ENCODE results near the gene BRCA2. TPM values are rescaled to one million over a fixed set of nuclear protein-coding genes. Genes with fewer than 3 reads are reported as not detected.

BRCA2 gene
- total RNA-seq, 1 experiment from 2014 or later, result 14.7 TPM

DNA sequence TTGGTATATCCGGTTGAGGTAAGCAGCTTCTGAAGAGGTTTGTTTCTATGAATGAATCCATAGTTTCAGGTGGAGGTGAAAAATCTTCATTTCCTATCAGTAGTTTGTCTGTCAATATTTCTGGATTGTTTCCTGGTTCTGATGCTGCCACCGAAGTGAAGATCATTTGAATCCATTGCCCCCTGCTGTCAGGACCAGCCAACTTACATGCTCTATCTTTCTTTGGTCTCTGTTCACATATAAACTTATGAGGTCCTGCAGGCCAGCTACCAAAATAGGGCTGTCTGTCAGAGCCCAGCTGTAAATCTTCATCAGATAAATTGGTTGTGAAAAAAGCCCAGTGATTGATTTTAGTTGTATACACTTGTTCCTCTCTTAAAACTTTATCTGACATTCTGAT lies 127.8 kb downstream of the BRCA2 start:
- no peak for DNase-seq (ENCODE audit: low read depth in 1 of 2, low spot score in 2 of 2)
- H3K27me3 ChIP-seq (replicated peaks), result no peaks in the 10 kb centered on the region
- H3K4me3 ChIP-seq, result no peak overlapping the region
- no peaks in the 10 kb centered on the region for H3K9me3 ChIP-seq (replicated peaks)
- H3K27ac ChIP-seq, result no peak overlapping the region
- no peaks in the 10 kb centered on the region for H3K4me1 ChIP-seq (replicated peaks)
- no peaks in the 10 kb centered on the region for H3K36me3 ChIP-seq

DNA sequence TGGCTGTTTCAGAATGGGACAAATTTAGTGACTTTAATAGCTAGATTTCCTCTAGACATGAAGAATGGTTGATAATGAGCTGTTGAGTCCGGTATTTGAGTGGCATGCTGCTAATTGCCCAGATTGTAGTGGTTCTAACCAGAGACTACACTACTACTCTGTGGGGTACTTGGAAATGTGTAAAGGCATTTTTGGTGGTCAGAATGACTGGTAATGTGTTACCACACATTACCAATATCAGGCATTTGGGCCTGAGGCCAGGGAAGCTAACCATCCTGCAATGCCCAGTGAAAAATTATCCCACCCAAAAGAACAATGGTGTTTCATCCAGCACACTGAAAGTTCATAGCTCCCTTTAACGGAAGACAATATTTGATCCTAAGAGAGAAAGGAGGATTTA lies 130.2 kb downstream of the BRCA2 start:
- no peak overlapping the region for H3K27ac ChIP-seq
- no peaks in the 10 kb centered on the region for H3K36me3 ChIP-seq
- DNase-seq (ENCODE audit: low read depth in 1 of 2, low spot score in 2 of 2), result no peak
- H3K9me3 ChIP-seq (replicated peaks), result no peaks in the 10 kb centered on the region
- no peak overlapping the region for H3K4me3 ChIP-seq
- no peaks in the 10 kb centered on the region for H3K27me3 ChIP-seq (replicated peaks)
- no peaks in the 10 kb centered on the region for H3K4me1 ChIP-seq (replicated peaks)

DNA sequence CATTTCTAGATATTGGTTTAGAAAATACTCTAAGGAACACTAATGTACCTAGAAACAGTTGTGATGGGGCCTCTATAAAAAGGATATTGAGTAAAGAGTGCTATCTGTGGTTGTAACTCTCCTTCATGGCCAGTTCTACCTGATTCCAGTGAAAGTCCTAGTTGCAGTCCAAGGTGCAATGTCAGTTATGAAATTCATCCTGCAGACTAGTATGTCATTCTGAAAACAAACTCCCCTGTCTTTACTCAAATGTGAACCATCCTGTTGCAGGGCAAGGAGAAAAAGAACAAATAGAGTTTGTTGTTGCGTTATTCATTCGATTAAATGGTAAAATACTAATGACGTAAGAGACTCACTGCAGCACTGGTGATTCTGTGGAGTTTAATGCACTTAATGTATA lies 130.9 kb downstream of the BRCA2 start:
- H3K4me1 ChIP-seq (replicated peaks), result no peaks in the 10 kb centered on the region
- H3K36me3 ChIP-seq, result no peaks in the 10 kb centered on the region
- H3K27me3 ChIP-seq (replicated peaks), result no peaks in the 10 kb centered on the region
- no peaks in the 10 kb centered on the region for H3K9me3 ChIP-seq (replicated peaks)
- no peak overlapping the region for H3K27ac ChIP-seq
- no peak overlapping the region for H3K4me3 ChIP-seq
- no peak for DNase-seq (ENCODE audit: low read depth in 1 of 2, low spot score in 2 of 2)

DNA sequence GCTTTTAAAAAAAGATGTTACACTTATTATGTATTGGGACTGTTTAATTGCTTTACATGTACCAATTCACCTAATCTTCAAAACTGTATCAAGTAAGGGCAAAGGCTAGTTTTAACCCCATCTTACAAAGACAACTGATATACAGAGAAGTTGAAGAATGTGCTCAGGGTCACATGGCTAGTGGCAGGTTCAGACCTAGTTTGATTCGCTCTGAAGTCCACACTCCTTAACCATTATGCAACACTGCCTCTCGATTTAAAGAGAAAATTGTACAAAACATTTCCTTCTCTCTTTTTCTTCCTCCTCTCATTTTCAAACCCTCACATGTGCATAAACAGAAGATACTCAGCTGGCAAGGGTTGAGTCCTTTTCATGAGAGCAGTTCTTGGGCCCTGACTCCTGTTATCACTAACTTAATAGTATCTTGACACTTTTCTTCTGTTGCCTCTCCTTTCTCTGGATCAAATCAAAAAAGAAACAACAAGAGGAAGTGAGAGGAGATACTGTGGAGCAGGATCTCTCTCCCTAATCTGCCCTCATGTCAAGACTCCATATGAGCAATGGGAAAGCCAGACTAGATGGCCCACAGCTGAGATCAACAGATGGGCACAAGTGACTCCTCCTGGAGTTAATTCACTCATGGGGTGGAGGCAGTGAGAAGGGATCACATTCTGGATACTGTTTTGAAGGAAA lies 131.6 kb downstream of the BRCA2 start:
- Histone ChIP-seq H3K4me3 (no peak overlapping the region), H3K4me1 (replicated peaks) (no peaks in the 10 kb centered on the region), H3K27me3 (replicated peaks) (no peaks in the 10 kb centered on the region), H3K27ac (no peak overlapping the region), H3K9me3 (replicated peaks) (no peaks in the 10 kb centered on the region), H3K36me3 (no peaks in the 10 kb centered on the region)
- DNase-seq (ENCODE audit: low read depth in 1 of 2, low spot score in 2 of 2), result no peak

DNA sequence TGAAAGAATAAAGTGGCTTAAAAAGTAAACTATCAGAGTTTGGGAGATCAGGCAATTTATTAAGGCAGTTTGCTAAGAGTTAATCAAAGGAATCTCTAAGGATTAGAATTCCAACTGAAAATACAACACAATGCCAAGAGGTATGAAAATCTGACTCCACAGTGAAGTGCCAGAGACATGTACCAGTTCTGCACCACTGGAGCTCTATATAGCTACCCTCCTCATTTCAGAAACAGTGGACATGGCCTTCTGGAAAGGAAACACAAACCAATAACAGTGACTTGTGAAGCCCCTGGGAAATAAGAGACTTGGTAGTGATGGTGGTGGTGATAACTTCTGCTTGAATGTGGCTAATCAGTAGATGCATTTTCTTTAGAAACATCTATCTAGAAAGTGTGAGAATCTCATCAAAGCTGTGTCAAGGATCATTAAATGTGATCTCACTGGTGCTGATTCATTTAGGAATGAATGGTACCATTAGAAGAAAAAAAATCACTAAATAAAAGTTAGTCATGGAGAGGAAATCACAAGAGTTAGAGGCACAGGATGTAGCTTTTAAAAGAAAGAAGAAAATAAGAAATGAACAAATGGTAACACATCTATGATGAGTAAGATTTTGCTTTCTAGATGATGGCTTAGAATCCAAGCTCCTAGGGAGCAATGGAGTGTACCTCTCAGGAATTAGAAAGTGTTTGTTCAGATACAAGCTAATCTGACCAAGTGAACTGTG lies 132.8 kb downstream of the BRCA2 start:
- Histone ChIP-seq H3K4me1 (replicated peaks) (no peaks in the 10 kb centered on the region), H3K27me3 (replicated peaks) (no peaks in the 10 kb centered on the region), H3K36me3 (no peaks in the 10 kb centered on the region), H3K9me3 (replicated peaks) (no peaks in the 10 kb centered on the region), H3K27ac (no peak overlapping the region), H3K4me3 (no peak overlapping the region)
- DNase-seq (ENCODE audit: low read depth in 1 of 2, low spot score in 2 of 2), result no peak

DNA sequence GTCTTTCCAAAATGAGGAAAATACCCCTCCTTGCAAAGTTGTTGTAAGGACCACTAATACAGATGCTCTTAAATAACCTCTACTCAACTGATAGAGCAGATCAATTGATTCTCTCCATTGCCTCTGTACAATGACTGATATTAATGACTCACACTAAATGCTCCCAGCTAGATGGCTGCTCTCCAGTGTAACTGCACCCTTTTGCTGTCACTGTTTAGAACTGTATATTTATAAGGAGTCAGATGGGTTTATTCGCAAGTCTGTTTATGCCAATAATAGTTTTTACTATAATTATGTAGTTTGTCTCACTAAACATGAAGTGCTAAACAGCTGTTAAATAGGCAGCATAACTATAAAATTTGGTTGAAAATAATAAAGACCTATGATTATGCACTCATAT lies 133.7 kb downstream of the BRCA2 start:
- Histone ChIP-seq H3K27me3 (replicated peaks) (no peaks in the 10 kb centered on the region), H3K4me3 (no peak overlapping the region), H3K9me3 (replicated peaks) (no peaks in the 10 kb centered on the region), H3K36me3 (no peaks in the 10 kb centered on the region), H3K4me1 (replicated peaks) (no peaks in the 10 kb centered on the region), H3K27ac (no peak overlapping the region)
- DNase-seq (ENCODE audit: low read depth in 1 of 2, low spot score in 2 of 2), result no peak

Other genes starting within 250 kb of the BRCA2 start
- 0.21 TPM in 1 of 2 replicates, not detected in the other for gene ZAR1L, start 145 bp upstream of the BRCA2 start, total RNA-seq (2014; rRNA removed; shearing (Covaris generic))
- gene N4BP2L1, start 112.6 kb downstream of the BRCA2 start, total RNA-seq (2014; rRNA removed; shearing (Covaris generic)), result 0.53 TPM in 1 of 2 replicates, not detected in the other
- 28.9 and 44.4 TPM in 2 replicates for gene N4BP2L2, start 223.3 kb downstream of the BRCA2 start, total RNA-seq (2014; rRNA removed; shearing (Covaris generic))

All from SJSA1 (cell line).